Fibroblast of villous mesenchyme (primary cell): ENCODE data around the gene ST8SIA1. TPM values are rescaled to one million over a fixed set of nuclear protein-coding genes. Genes with fewer than 3 reads are reported as not detected.

Experiments
- DNase-seq: peaks from one replicate; pipeline ENCODE4 v3.0.0-alpha.2; 2010; ENCODE audit warnings: low read depth
- H3K4me3 ChIP-seq: 2 replicates; pipeline ENCODE4 v1.5.1; 2011; ENCODE audit warnings: low read depth, mild to moderate bottlenecking, low read length
- total RNA-seq: library from RNA; depleted of rRNA; stranded (reverse); fragments of >200 nt; gene quantifications from 2 replicates; pipeline ENCODE4 v1.2.3, GENCODE V29; 2012
- TF ChIP-seq, protein P1 (sequence below): IDR thresholded peaks from 2 replicates; pipeline ENCODE4 v1.5.1; 2012; ENCODE audit warnings: low read depth, mild to moderate bottlenecking, low read length; ENCODE audit not compliant: insufficient read depth

Gene ST8SIA1
- total RNA-seq, 1 donor = 0.43 TPM

DNA sequence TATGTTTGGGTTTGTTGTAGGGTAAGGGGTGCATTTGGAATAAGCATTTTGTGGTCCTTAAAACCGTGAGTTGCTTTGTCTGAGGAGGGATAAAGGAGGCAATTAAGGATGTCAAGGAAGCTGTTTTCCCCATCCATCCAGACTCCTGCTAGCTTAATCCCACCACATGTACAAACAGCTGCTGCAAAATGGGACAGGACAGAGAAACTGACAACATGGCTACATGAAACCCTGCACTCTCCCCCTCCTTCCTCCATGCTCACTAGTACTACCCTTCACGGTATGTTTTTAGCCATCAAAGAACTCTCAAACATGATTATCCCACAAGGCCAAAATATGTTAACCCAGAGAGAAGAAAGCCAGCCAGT is 20.6 kb downstream of the ST8SIA1 start:
- no peak overlapping the region for H3K4me3 ChIP-seq
- no peak for DNase-seq
- TF ChIP-seq, protein P1, sequence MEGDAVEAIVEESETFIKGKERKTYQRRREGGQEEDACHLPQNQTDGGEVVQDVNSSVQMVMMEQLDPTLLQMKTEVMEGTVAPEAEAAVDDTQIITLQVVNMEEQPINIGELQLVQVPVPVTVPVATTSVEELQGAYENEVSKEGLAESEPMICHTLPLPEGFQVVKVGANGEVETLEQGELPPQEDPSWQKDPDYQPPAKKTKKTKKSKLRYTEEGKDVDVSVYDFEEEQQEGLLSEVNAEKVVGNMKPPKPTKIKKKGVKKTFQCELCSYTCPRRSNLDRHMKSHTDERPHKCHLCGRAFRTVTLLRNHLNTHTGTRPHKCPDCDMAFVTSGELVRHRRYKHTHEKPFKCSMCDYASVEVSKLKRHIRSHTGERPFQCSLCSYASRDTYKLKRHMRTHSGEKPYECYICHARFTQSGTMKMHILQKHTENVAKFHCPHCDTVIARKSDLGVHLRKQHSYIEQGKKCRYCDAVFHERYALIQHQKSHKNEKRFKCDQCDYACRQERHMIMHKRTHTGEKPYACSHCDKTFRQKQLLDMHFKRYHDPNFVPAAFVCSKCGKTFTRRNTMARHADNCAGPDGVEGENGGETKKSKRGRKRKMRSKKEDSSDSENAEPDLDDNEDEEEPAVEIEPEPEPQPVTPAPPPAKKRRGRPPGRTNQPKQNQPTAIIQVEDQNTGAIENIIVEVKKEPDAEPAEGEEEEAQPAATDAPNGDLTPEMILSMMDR = no peak

DNA sequence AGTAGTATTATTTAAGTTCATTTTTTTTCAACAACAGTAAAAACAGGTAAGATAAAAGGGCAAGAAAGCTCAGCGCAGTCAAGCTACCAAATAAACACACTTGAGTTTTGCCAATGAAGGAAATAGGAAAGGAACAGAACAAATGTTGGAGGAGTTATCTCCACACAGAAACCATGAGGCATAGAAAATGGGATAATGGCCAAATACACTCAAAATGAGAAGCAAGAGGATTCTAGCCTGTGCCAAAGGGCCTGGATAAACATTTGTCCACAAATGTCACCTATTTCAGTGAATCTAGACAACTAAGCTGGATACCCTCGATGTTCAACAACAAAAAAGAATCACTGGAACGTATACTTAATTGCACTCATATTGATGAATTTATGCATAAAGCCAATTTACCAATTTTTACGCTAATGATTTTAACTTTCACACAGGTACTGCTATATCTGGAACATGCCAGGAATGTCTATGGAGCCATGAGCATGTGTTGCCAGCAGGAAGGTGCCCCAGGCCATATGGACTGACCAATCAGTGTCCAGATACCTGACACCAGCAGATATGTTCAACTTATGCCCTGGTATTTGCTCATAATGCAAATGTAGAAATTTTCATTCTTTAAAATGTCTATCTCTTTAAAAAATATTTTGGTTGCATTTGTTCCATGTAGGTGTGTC is 21.1 kb downstream of the ST8SIA1 start:
- no peak for DNase-seq
- H3K4me3 ChIP-seq = no peak overlapping the region
- TF ChIP-seq, protein P1 = no peak

DNA sequence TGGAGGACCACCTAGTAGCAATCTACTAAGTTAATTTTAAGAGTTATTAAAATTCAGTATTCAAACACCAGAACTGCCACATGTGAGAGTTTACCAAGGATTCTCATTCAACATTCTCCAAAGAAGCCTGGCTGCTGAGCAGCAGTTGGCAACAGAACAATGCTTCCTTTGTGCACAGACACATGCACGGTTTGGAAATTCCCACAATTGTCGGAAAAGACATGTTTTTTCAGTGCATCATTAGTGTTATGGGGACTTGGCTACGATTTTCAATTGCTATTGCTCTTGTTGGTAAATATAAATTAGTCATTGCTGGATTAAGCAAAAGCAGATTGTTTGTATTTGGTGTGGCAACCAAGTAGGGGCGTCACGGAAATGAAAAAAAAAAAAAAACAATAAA is 22.2 kb downstream of the ST8SIA1 start:
- peak; percentile 38 for DNase-seq
- H3K4me3 ChIP-seq = no peak overlapping the region
- TF ChIP-seq, protein P1 = no peak

DNA sequence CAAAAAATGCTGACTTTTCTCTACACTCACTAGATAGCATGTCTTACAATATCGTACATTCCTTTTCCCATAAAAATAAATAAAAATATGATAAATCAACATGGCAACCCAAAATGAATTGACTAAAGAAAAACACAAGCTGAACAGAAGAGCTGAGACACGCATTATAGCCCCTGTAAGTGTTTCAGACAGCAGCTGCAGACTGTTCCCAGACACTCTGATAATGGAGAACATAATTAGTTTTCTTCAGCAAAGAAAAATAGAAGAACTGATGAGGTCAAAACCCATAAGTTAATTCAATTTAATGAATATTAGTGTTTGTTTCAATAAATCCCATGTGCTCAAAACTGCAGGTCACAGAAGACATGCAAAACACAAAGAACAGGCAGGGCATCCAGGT is 23.8 kb downstream of the ST8SIA1 start:
- DNase-seq = no peak
- TF ChIP-seq, protein P1 = no peak

DNA sequence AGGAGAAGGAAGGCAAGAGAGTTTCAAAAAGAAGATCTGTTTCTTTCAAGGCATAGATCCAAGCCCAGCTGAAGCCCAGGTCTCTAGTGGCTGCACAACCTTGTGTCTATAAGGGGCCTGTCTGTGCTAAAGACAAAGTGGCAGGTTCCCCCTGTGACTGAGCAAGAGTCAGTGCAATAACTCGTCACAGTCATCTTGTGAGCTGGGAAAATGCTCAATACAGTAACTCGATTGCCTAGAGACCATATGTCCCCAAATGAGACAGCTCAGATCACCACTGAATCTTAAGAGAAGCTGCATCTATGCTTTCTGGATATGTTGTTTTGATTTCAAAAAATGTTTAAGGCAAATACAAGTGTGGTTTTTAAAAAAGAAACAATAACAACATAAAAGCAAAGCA is 24.2 kb downstream of the ST8SIA1 start:
- no peak overlapping the region for H3K4me3 ChIP-seq
- TF ChIP-seq, protein P1 = no peak
- no peak for DNase-seq

More for the DNA sequence above, 23.8 kb downstream of the ST8SIA1 start:
- no peak overlapping the region for H3K4me3 ChIP-seq

DNA sequence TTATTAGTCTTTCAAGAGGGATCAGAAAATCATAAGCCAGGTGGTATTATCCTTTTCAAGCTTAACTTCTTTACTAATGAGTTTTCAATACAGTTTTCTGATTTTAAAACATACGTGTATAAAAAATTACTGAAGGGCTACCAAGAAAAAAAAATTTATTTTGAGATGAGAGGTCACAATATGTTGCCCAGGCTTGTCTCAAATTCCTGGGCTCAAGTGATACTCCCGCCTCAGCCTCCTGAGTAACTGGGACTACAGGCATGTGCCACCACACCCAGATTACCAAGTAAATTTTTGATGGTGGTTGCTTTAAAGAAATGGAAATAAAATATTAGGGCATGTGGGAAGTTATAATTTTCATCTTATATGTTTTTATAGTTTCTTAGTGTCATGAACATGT is 26.7 kb downstream of the ST8SIA1 start:
- TF ChIP-seq, protein P1 = no peak
- no peak for DNase-seq
- H3K4me3 ChIP-seq = no peak overlapping the region

DNA sequence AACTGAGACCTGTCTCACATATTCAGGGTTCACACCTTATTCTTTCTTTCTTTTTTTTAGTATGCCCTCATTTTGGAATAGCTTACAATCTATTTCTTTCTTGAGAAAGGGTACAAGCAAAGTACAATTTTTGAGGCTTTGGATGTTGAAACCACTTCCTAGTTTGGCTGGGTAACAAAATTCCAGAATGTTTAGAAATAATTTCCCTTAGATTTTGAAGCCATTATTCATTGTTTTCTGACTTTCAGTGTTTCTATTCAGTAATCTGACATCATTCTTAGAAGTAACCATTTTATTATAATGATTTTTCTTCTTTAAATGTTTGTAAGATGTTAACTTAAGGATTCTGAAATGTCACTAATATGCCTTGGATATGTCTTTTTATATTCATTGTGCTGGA is 28.2 kb downstream of the ST8SIA1 start:
- H3K4me3 ChIP-seq = no peak overlapping the region
- DNase-seq = no peak
- TF ChIP-seq, protein P1 = no peak
